Retinal pigment epithelial cell (primary cell): ENCODE measurements around the gene ID3.

Source experiments
- DNase-seq: peaks from one replicate; pipeline ENCODE4 v3.0.0-alpha.2; 2010; ENCODE audit warnings: low read depth
- H3K4me3 ChIP-seq: 2 replicates; pipeline ENCODE4 v1.5.1; 2011; ENCODE audit warnings: mild to moderate bottlenecking, low read length, control low read depth, moderate library complexity
- CTCF ChIP-seq: conservative IDR thresholded peaks from 2 replicates; pipeline ENCODE4 v1.5.1; 2011; ENCODE audit warnings: low read depth, low read length, control low read depth, inconsistent platforms

ID3 gene

GRCh38 chr1:23527366-23527765 lies 31.9 kb downstream of the ID3 start:
- no peak for TF ChIP-seq CTCF
- DNase-seq: no peak

GRCh38 chr1:23526329-23527041 lies 32.8 kb downstream of the ID3 start:
- no peak for TF ChIP-seq CTCF
- H3K4me3 ChIP-seq: no peak overlapping the region
- DNase-seq: no peak

More at GRCh38 chr1:23527366-23527765, 31.9 kb downstream of the ID3 start:
- no peak overlapping the region for H3K4me3 ChIP-seq

- no peak for DNase-seq
- no peak overlapping the region for H3K4me3 ChIP-seq
- TF ChIP-seq CTCF: no peak
Measured at GRCh38 chr1:23525558-23526250, 33.6 kb downstream of the ID3 start.

GRCh38 chr1:23524716-23525401 lies 34.4 kb downstream of the ID3 start:
- DNase-seq: no peak
- no peak for TF ChIP-seq CTCF
- no peak overlapping the region for H3K4me3 ChIP-seq

GRCh38 chr1:23524163-23524562 lies 35.1 kb downstream of the ID3 start:
- no peak for DNase-seq
- no peak for TF ChIP-seq CTCF
- H3K4me3 ChIP-seq: no peak overlapping the region

GRCh38 chr1:23522244-23522982 lies 36.9 kb downstream of the ID3 start:
- DNase-seq: no peak
- TF ChIP-seq CTCF: no peak
- H3K4me3 ChIP-seq: no peak overlapping the region
